ENCODE data around the gene PPM1L.

PPM1L gene

DNA sequence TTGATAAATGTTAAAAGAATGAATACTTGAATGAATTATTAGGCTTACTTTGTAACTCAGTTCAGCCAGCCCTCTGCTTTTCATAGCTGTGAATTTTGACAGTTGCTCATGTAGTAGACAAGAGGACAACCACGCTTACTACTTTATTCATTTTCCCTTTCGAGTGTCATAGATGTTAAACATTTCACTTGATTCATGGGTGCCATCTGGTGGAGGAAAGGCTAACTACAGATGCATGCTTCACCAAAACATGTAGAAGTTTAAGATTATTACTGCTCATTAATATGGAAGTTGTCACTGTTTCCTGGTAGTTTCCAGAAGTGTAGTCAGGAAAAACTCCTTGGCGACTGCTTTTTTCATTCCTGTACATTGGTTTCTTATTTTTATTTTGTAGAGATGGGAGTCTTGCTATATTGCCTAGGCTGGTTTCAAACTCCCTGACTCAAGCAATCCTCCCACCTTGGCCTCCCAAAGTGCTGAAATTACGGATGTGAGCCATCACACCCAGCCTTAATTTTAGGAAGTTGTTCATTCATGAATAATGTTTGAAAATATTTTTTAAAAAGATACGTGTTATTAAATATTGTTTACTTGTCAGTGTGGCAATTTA is 186.0 kb downstream of the PPM1L start:
- peak; percentile 62 for DNase-seq (ENCODE audit: extremely low spot score)
- CTCF ChIA-PET, result interaction anchor here (0.7 to 4.3 kb wide), 40 partner anchors 8 to 333 kb away, joined by 3 to 27 read pairs (median 4); partner anchors contain the start of gene PPM1L
- peak; percentile 62 for TF ChIP-seq CTCF (IDR thresholded peaks at IDR 0.05; ENCODE audit: control extremely low read depth, extremely low read depth, low read depth, missing control alignments)
- POLR2A ChIA-PET, result no interaction called here

- CTCF ChIA-PET, result interaction anchor here (0.6 to 4.3 kb wide), 6 partner anchors 12 to 257 kb away, joined by 3 to 27 read pairs (median 6); no protein-coding TSS in a partner anchor
- no peak for DNase-seq (ENCODE audit: extremely low spot score)
- TF ChIP-seq CTCF (IDR thresholded peaks at IDR 0.05; ENCODE audit: control extremely low read depth, extremely low read depth, low read depth, missing control alignments), result no peak
- POLR2A ChIA-PET, result no interaction called here
Measured at GRCh38 chr3:160943996-160944395, 188.0 kb downstream of the PPM1L start.

DNA sequence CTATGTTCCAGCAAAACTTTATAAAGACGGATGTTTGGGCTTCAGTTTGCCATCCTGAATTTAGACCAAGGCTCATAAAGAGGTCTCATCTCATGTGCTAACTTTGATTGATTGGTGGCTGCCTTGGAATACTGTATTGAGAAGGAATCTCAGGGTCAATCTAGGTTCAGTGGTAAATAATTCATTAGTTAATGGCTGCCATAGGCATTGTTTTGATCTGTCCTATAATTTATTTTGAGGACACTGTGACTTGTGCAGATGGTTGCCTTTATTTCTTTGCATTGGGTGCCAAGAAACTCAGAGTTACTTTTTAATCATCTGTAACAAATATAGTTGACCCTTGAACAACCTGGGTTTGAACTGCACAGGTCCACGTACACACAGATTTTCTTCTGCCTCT is 189.3 kb downstream of the PPM1L start:
- CTCF ChIA-PET, result interaction anchor here (4.3 kb wide), 1 partner anchor 258 kb away, joined by 27 read pairs; no protein-coding TSS in a partner anchor

DNA sequence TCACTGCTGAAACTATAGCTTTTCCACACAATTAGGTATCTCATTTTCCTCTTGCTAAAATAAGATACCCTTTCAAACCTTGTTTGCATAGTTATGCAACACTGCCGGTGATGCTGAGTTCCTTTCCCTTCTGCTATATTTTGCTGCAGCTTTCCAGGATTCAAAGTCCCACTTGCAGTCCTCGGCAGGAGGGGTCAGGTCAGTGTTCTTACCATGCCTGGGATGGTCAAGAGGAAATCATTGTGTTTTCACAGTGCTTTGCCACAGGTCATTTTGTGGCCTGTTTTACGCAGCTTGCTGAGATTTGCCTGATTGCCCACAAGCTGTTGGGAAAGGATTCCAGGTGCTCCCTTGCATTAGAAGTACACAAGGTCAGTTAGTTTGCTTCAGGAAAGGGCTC is 192.2 kb downstream of the PPM1L start:
- no peak for TF ChIP-seq CTCF (IDR thresholded peaks at IDR 0.05; ENCODE audit: control extremely low read depth, extremely low read depth, low read depth, missing control alignments)
- no peak for DNase-seq (ENCODE audit: extremely low spot score)
- ChIA-PET POLR2A (no interaction called here), CTCF (interaction anchor here (1.1 to 2.8 kb wide), 4 partner anchors 8 to 327 kb away, joined by 3 to 17 read pairs (median 6); no protein-coding TSS in a partner anchor)

More for the DNA sequence above, 189.3 kb downstream of the PPM1L start:
- no peak for TF ChIP-seq CTCF (IDR thresholded peaks at IDR 0.05; ENCODE audit: control extremely low read depth, extremely low read depth, low read depth, missing control alignments)
- no peak for DNase-seq (ENCODE audit: extremely low spot score)
- POLR2A ChIA-PET, result no interaction called here

DNA sequence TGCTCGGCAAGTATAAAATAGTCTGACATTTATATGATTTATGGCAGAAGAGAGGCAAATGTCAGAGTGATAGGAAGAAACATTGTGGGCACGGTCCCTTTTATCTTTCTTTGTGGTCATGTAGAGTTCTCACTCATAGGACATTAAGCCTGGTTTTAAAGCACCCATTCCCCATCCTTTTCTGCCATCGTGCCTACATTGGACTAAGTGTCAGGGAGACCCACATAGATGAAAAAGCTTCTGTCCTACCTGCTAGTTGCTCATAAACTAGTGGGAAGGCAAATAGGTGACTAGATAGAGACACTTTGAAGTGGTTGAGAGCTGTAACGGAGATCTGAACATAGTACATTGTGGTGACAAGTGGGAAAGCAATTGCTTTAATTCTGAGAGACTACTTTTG is 193.4 kb downstream of the PPM1L start:
- ChIA-PET CTCF (interaction anchor here (1.2 to 2.6 kb wide), 4 partner anchors 8 to 326 kb away, joined by 3 to 14 read pairs (median 7); no protein-coding TSS in a partner anchor), POLR2A (no interaction called here)
- no peak for TF ChIP-seq CTCF (IDR thresholded peaks at IDR 0.05; ENCODE audit: control extremely low read depth, extremely low read depth, low read depth, missing control alignments)
- no peak for DNase-seq (ENCODE audit: extremely low spot score)

DNA sequence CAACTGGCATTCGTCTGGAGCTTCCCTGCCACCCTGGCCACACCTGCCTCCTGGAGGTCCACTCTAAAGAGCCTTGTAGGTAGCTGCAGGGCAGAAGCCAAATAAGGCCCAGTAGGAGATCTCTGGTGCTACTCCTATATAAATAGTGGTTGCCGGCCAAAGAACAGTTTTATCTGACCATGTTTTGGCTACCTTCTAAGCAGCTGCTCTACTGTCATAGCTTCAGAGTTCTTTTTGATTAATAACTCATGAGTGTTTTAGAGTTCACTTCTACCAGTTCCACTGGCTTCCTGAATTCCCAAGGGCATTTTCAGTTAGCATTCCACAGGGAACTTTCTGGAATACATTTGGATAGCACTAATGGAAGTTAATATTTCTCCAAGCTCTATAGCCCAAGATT is 194.5 kb downstream of the PPM1L start:
- CTCF ChIA-PET, result interaction anchor here (0.8 to 2.3 kb wide), 5 partner anchors 9 to 325 kb away, joined by 3 to 14 read pairs (median 5); no protein-coding TSS in a partner anchor
- DNase-seq (ENCODE audit: extremely low spot score), result no peak
- POLR2A ChIA-PET, result no interaction called here
- no peak for TF ChIP-seq CTCF (IDR thresholded peaks at IDR 0.05; ENCODE audit: control extremely low read depth, extremely low read depth, low read depth, missing control alignments)

Data from GM10248 (cell line).